CD14-positive monocyte (primary cell): ENCODE data around the gene SRPK2. TPM values are rescaled to one million over a fixed set of nuclear protein-coding genes. Genes with fewer than 3 reads are reported as not detected.

ENCODE experiments used
- DNase-seq, 3 donors: peaks; one replicate each; pipeline ENCODE4 v3.0.0-alpha.2; 2011 to 2022
- H2AFZ ChIP-seq: 2 replicates; pipeline ENCODE4 v1.6.0; 2012; ENCODE audit warnings: mild to moderate bottlenecking, low read depth, low read length, inconsistent platforms; ENCODE audit not compliant: insufficient read depth, poor library complexity, severe bottlenecking
- H3K27ac ChIP-seq, 2 donors: 1 replicate in 1 of 2; 2 replicates in 1 of 2; pipeline ENCODE4 v1.5.1; 2012 to 2013; ENCODE audit warnings: low read length in 2 of 2, control low read depth in 1 of 2, inconsistent platforms in 1 of 2, low read depth in 1 of 2, mild to moderate bottlenecking in 1 of 2
- H3K27me3 ChIP-seq, 2 donors: one replicate each; pipeline versions ENCODE4 v1.6.0 to v1.6.1; 2011 to 2013; ENCODE audit warnings: low read length in 2 of 2; ENCODE audit not compliant: control insufficient read depth in 2 of 2, insufficient read depth in 2 of 2
- H3K36me3 ChIP-seq, 2 donors: replicated peaks in 1 of 2; 1 replicate in 1 of 2; 2 replicates in 1 of 2; pipeline versions ENCODE4 v1.5.1 to v1.6.1; 2012 to 2013; ENCODE audit warnings: low read length in 2 of 2, control low read depth in 1 of 2, inconsistent platforms in 1 of 2, mild to moderate bottlenecking in 1 of 2; ENCODE audit not compliant: insufficient read depth in 2 of 2, control insufficient read depth in 1 of 2
- H3K4me1 ChIP-seq, 2 donors: 1 replicate in 1 of 2; 2 replicates in 1 of 2; pipeline versions ENCODE4 v1.5.1 to v1.6.1; 2012 to 2013; ENCODE audit warnings: low read length in 2 of 2, control low read depth in 1 of 2, inconsistent platforms in 1 of 2, mild to moderate bottlenecking in 1 of 2, moderate library complexity in 1 of 2; ENCODE audit not compliant: insufficient read depth in 2 of 2, control insufficient read depth in 1 of 2
- H3K4me2 ChIP-seq: replicated peaks from 2 replicates; pipeline ENCODE3; 2012; ENCODE audit warnings: low read length, moderate library complexity, mild to moderate bottlenecking; ENCODE audit not compliant: poor library complexity, severe bottlenecking; ENCODE audit errors: extremely low read depth
- H3K4me3 ChIP-seq, 3 experiments: fragments of 200-600 bp in 1 of 3; sonication (generic) in 1 of 3; replicated peaks in 1 of 3; 1 replicate in 2 of 3; 2 replicates in 1 of 3; pipeline ENCODE4 v1.5.1; 2011 to 2013; ENCODE audit warnings: low read length in 3 of 3, mild to moderate bottlenecking in 3 of 3, control low read depth in 2 of 3, low read depth in 2 of 3, inconsistent platforms in 1 of 3, moderate library complexity in 1 of 3
- H3K79me2 ChIP-seq: 2 replicates; pipeline ENCODE4 v1.6.0; 2012; ENCODE audit warnings: mild to moderate bottlenecking, control low read depth, inconsistent platforms, low read length, moderate library complexity; ENCODE audit not compliant: insufficient read depth
- H3K9ac ChIP-seq: 2 replicates; pipeline ENCODE4 v1.6.0; 2017; ENCODE audit warnings: low read length, mild to moderate bottlenecking; ENCODE audit not compliant: insufficient read depth, poor library complexity, severe bottlenecking
- H3K9me3 ChIP-seq, 2 donors: replicated peaks in 1 of 2; 1 replicate in 1 of 2; 2 replicates in 1 of 2; pipeline versions ENCODE4 v1.5.1 to v1.6.1; 2012 to 2013; ENCODE audit warnings: low read length in 2 of 2, control low read depth in 1 of 2; ENCODE audit not compliant: control insufficient read depth in 1 of 2, insufficient read depth in 1 of 2
- H4K20me1 ChIP-seq: 2 replicates; pipeline ENCODE4 v1.6.0; 2012; ENCODE audit warnings: mild to moderate bottlenecking, low read length, control low read depth, moderate library complexity; ENCODE audit not compliant: insufficient read depth
- H3K27ac Mint-ChIP-seq, 7 donors: one replicate each; pipeline ENCODE4 v1.8.0; 2020; ENCODE audit warnings: mild to moderate bottlenecking in 7 of 7, mixed read lengths in 7 of 7, moderate library complexity in 6 of 7, inconsistent platforms in 2 of 7
- H3K27me3 Mint-ChIP-seq, 3 donors: one replicate each; pipeline ENCODE4 v1.8.0; 2021 to 2022; ENCODE audit warnings: low read depth in 3 of 3, mild to moderate bottlenecking in 3 of 3, mixed read lengths in 3 of 3, moderate library complexity in 3 of 3, inconsistent platforms in 1 of 3
- H3K36me3 Mint-ChIP-seq, 2 donors: one replicate each; pipeline ENCODE4 v1.8.0; 2020; ENCODE audit warnings: mixed read lengths in 2 of 2, inconsistent platforms in 1 of 2, mild to moderate bottlenecking in 1 of 2
- H3K4me1 Mint-ChIP-seq: one replicate; pipeline ENCODE4 v1.8.0; 2020; ENCODE audit warnings: mild to moderate bottlenecking, mixed read lengths
- H3K4me3 Mint-ChIP-seq, 2 donors: one replicate each; pipeline ENCODE4 v1.8.0; 2020; ENCODE audit warnings: mild to moderate bottlenecking in 2 of 2, mixed read lengths in 2 of 2, moderate library complexity in 1 of 2
- H3K9me3 Mint-ChIP-seq, 7 donors: one replicate each; pipeline ENCODE4 v1.8.0; 2020 to 2022; ENCODE audit warnings: mixed read lengths in 7 of 7, mild to moderate bottlenecking in 6 of 7, moderate library complexity in 6 of 7, inconsistent platforms in 2 of 7
- CTCF ChIP-seq: fragments of 200-600 bp; IDR thresholded peaks from one replicate; pipeline ENCODE4 v1.8.0; 2022; ENCODE audit warnings: antibody characterized with exemption, mild to moderate bottlenecking
- WGBS: methylation state at CpG from one replicate; pipeline ENCODE4 v1.1.5; 2013; ENCODE audit warnings: missing lambda C conversion rate; ENCODE audit not compliant: insufficient coverage; 5-methylcytosine and 5-hydroxymethylcytosine counted together
- intact Hi-C, 2 donors: fragments of 100-400 bp; cut with micrococcal nuclease; formaldehyde crosslinking; loops; one replicate each; pipeline versions ENCODE4 v1.15.0 to v1.15.1; 2023
- polyA plus RNA-seq, 3 donors: library from polyadenylated mRNA; depleted of rRNA in 1 of 3; unstranded in 2 of 3; stranded (reverse) in 1 of 3; fragments of 300-500 nt in 2 of 3; fragments of >200 nt in 1 of 3; fragmentation: Illumina TruSeq in 2 of 3; gene quantifications; 1 replicate in 2 of 3; 2 replicates in 1 of 3; pipeline ENCODE4 v1.2.3, GENCODE V29; 2012 to 2021

Gene SRPK2
- polyA plus RNA-seq, 3 donors, result 12.6 to 37.7 (median 30.0) TPM

DNA sequence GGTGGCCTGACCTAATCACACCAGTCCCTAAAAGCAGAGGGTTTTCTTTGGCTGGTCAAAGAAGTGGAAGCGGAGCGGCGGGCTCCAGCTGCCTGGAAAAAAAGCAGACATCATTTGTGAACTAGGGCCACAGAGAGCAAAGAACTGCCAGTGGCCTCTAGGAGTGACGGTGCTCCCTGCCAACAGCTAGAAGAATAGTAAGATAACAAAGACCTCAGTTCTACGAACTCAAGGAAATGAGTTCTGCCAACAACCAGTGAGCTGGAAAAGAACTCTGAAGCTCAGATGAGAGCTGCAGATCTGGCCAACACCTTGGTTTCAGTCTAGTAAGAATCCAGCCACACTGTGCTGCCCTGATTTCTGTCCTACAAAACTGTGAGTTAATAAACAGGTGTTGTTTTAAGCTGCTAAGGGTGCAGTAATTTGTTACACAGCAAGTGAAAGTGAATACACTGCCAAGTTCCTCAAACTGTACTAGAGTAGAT is 178.0 kb downstream of the SRPK2 start:
- no peak for TF ChIP-seq CTCF
- H3K4me1 Mint-ChIP-seq, result peaks cover 56% of the 10 kb centered on the region
- Histone ChIP-seq H3K4me3 (peak overlapping the region in 1 of 3 experiments; percentile 21), H3K4me2 (peak overlapping the region; percentile 59), H3K4me1 (peaks cover 40 to 54% of the 10 kb centered on the region in 2 donors), H2AFZ (peak overlapping the region; percentile 40), H3K27ac (peak overlapping the region; percentile 39 to 79), H3K9me3 (no peaks in the 10 kb centered on the region), H3K36me3 (no peaks in the 10 kb centered on the region), H4K20me1 (peaks cover 17% of the 10 kb centered on the region), H3K79me2 (peaks cover 91% of the 10 kb centered on the region), H3K27me3 (no peaks in the 10 kb centered on the region), H3K9ac (peak overlapping the region; percentile 7)
- peaks cover 0 to 2% (median 0%) of the 10 kb centered on the region in 3 donors for H3K27me3 Mint-ChIP-seq
- H3K27ac Mint-ChIP-seq, result peak overlapping the region; percentile 82 to 92 (median 89)
- peaks cover 0 to 3% (median 0%) of the 10 kb centered on the region in 7 donors for H3K9me3 Mint-ChIP-seq
- 57% methylated on average over 2 of the region's 5 CpGs for WGBS
- intact Hi-C loops, result loop anchor here in 1 of 2 donors (10.0 kb wide), 1 partner anchor 54 kb away; no protein-coding TSS in a partner anchor
- DNase-seq, result peak in 2 of 3 donors; percentile 10 to 44
- H3K36me3 Mint-ChIP-seq, result peaks cover 4 to 7% of the 10 kb centered on the region in 2 donors
- peak overlapping the region in 1 of 2 donors; percentile 27 for H3K4me3 Mint-ChIP-seq

- Mint-ChIP-seq H3K9me3 (peaks cover 0 to 3% (median 0%) of the 10 kb centered on the region in 7 donors), H3K27ac (peak overlapping the region in 1 of 7 donors; percentile 92), H3K36me3 (peaks cover 4 to 6% of the 10 kb centered on the region in 2 donors), H3K4me3 (no peak overlapping the region), H3K27me3 (peaks cover 0 to 2% (median 0%) of the 10 kb centered on the region in 3 donors), H3K4me1 (peaks cover 59% of the 10 kb centered on the region)
- Histone ChIP-seq H2AFZ (no peak overlapping the region), H3K79me2 (peaks cover 90% of the 10 kb centered on the region), H3K27me3 (no peaks in the 10 kb centered on the region), H4K20me1 (peaks cover 21% of the 10 kb centered on the region), H3K9ac (no peak overlapping the region), H3K4me1 (peaks cover 43 to 52% of the 10 kb centered on the region in 2 donors), H3K36me3 (no peaks in the 10 kb centered on the region), H3K4me2 (no peak overlapping the region), H3K27ac (no peak overlapping the region), H3K4me3 (no peak overlapping the region), H3K9me3 (no peaks in the 10 kb centered on the region)
- DNase-seq, result no peak
- WGBS, result no CpG with 5 or more reads among the region's 3 CpGs
- no peak for TF ChIP-seq CTCF
- intact Hi-C loops, result loop anchor here in 1 of 2 donors (10.0 kb wide), 1 partner anchor 55 kb away; no protein-coding TSS in a partner anchor
Measured at GRCh38 chr7:105209870-105210269, 178.9 kb downstream of the SRPK2 start.
